Measurements from ENCODE around the gene FNDC1. TPM values are rescaled to one million over a fixed set of nuclear protein-coding genes. Genes with fewer than 3 reads are reported as not detected.
"Not testable (repeated sequence)": the region's sequence is repeated elsewhere in the genome, so short reads cannot be mapped to it uniquely, and the experiment has no call there.

FNDC1 gene
- total RNA-seq: under 1 TPM; 0.09 to 0.51 TPM

GRCh38 chr6:159169193-159169555 lies at the start of gene FNDC1:
Gene FNDC1 (plus strand): TSS chr6:159169400. CDS start chr6:159169597, 197 bp downstream.
- intact Hi-C loops (cut with DNase I): no loop called here
- H3K36me3 ChIP-seq: no peaks in the 10 kb centered on the region
- no peak within 1 kb of the TSS for H3K27ac ChIP-seq
- 3% methylated on average over 53 of the region's 59 CpGs for WGBS
- no peaks in the 10 kb centered on the region for H3K9me3 ChIP-seq
- TF ChIP-seq POLR2A (IDR thresholded peaks at IDR 0.05) (no peak), POLR2AphosphoS5 (IDR thresholded peaks at IDR 0.05) (no peak), CTCF (IDR thresholded peaks at IDR 0.05) (no peak)
- no peaks in the 10 kb centered on the region for H3K4me1 ChIP-seq (replicated peaks)
- peaks cover 29% of the 10 kb centered on the region for H3K27me3 ChIP-seq (replicated peaks; ENCODE audit: insufficient read depth)
- no peak for DNase-seq (ENCODE audit: low spot score)
- H3K4me3 ChIP-seq: peak within 1 kb of the TSS; percentile 2

GRCh38 chr6:159119791-159120190 lies 49.4 kb upstream of the FNDC1 start:
- no peaks in the 10 kb centered on the region for H3K9me3 ChIP-seq
- no peak overlapping the region for H3K27ac ChIP-seq
- WGBS: 88% methylated on average over 7 of the region's 7 CpGs
- no peak overlapping the region for H3K4me3 ChIP-seq
- no peak for DNase-seq (ENCODE audit: low spot score)
- no peak for TF ChIP-seq CTCF (IDR thresholded peaks at IDR 0.05)
- TF ChIP-seq POLR2AphosphoS5 (IDR thresholded peaks at IDR 0.05): no peak
- TF ChIP-seq POLR2A (IDR thresholded peaks at IDR 0.05): no peak
- H3K4me1 ChIP-seq (replicated peaks): no peaks in the 10 kb centered on the region
- H3K27me3 ChIP-seq (replicated peaks; ENCODE audit: insufficient read depth): no peaks in the 10 kb centered on the region
- no peaks in the 10 kb centered on the region for H3K36me3 ChIP-seq
- intact Hi-C loops (cut with DNase I): no loop called here

GRCh38 chr6:159121486-159121885 lies 47.7 kb upstream of the FNDC1 start:
- DNase-seq (ENCODE audit: low spot score): no peak
- no peak for TF ChIP-seq POLR2AphosphoS5 (IDR thresholded peaks at IDR 0.05)
- TF ChIP-seq CTCF (IDR thresholded peaks at IDR 0.05): no peak
- TF ChIP-seq POLR2A (IDR thresholded peaks at IDR 0.05): no peak
- no peaks in the 10 kb centered on the region for H3K27me3 ChIP-seq (replicated peaks; ENCODE audit: insufficient read depth)
- 76% methylated on average over 5 of the region's 5 CpGs for WGBS
- no peaks in the 10 kb centered on the region for H3K36me3 ChIP-seq
- intact Hi-C loops (cut with DNase I): no loop called here
- no peaks in the 10 kb centered on the region for H3K9me3 ChIP-seq
- H3K4me3 ChIP-seq: no peak overlapping the region
- no peaks in the 10 kb centered on the region for H3K4me1 ChIP-seq (replicated peaks)
- H3K27ac ChIP-seq: no peak overlapping the region

GRCh38 chr6:159122453-159122852 lies 46.7 kb upstream of the FNDC1 start:
- no peaks in the 10 kb centered on the region for H3K4me1 ChIP-seq (replicated peaks)
- no peaks in the 10 kb centered on the region for H3K9me3 ChIP-seq
- intact Hi-C loops (cut with DNase I): no loop called here
- no peaks in the 10 kb centered on the region for H3K27me3 ChIP-seq (replicated peaks; ENCODE audit: insufficient read depth)
- no peaks in the 10 kb centered on the region for H3K36me3 ChIP-seq
- H3K4me3 ChIP-seq: no peak overlapping the region
- WGBS: 89% methylated on average over 4 of the region's 4 CpGs
- no peak overlapping the region for H3K27ac ChIP-seq
- no peak for DNase-seq (ENCODE audit: low spot score)
- TF ChIP-seq POLR2A (IDR thresholded peaks at IDR 0.05): no peak
- TF ChIP-seq POLR2AphosphoS5 (IDR thresholded peaks at IDR 0.05): no peak
- TF ChIP-seq CTCF (IDR thresholded peaks at IDR 0.05): no peak

- H3K27me3 ChIP-seq (replicated peaks; ENCODE audit: insufficient read depth); intact Hi-C loops (cut with DNase I); H3K36me3 ChIP-seq; H3K27ac ChIP-seq; H3K4me1 ChIP-seq (replicated peaks); H3K9me3 ChIP-seq; DNase-seq (ENCODE audit: low spot score); H3K4me3 ChIP-seq: not testable (repeated sequence)
- WGBS: 89% methylated on average over 2 of the region's 2 CpGs
These were observed 45.4 kb upstream of the FNDC1 start for GRCh38 chr6:159123831-159124230.
